HG02759 (cell line): ENCODE measurements around the gene SNX4.
"Not testable (repeated sequence)": the region's sequence is repeated elsewhere in the genome, so short reads cannot be mapped to it uniquely, and the experiment has no call there.

Source experiments
- ATAC-seq: cut with Tn5 transposase; IDR thresholded peaks from one replicate; pipeline ENCODE4 v1.9.1; 2021; ENCODE audit warnings: mild to moderate bottlenecking, moderate library complexity; ENCODE audit not compliant: unreplicated experiment

Gene SNX4

GRCh38 chr3:125519678-125520562, at the start of gene SNX4:
Gene SNX4, minus strand, starts transcription at chr3:125520202. Its CDS starts 30 bp downstream, at chr3:125520172.
- peak; percentile 89 for ATAC-seq

DNA sequence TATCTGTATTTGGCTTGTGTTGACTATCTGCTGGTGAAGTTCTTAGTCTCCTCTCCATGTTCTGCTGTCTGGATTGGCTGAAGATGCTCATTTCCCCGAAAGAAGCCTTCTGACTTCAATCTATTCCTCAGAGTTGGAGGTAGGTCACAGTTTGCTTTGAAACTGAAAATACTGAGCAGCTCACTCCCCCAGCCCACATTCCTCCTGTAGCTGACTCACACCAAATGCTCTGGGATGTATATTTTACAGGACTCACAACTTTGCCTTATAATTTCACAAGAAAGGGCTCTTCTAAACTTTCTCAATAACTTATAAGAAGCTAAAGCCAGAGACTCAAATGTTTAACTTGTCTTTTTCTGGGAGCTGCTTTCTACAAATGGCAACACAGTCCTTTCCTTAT, 36.3 kb upstream of the SNX4 start:
- no peak for ATAC-seq

DNA sequence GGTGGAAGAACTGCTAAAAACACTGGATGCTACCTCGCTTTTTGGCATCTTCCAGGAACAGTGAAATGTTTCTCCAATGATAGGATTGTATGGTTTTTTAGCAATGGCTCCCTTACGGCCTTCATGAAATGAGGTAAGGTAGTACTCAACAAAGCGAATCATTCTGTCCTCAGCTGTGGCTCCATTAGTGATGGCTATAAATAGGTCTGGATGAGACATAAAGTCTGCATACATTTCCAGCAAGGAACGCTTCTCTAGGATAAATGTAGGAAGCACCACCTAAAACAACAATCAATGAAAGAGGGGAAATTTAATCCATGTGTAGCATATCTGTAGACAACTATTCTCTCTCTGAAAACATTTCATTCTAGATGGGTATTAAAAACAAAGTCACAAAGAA, 32.4 kb upstream of the SNX4 start:
- no peak for ATAC-seq

- ATAC-seq: no peak
These were observed 8.9 kb upstream of the SNX4 start for GRCh38 chr3:125528920-125529319.

DNA sequence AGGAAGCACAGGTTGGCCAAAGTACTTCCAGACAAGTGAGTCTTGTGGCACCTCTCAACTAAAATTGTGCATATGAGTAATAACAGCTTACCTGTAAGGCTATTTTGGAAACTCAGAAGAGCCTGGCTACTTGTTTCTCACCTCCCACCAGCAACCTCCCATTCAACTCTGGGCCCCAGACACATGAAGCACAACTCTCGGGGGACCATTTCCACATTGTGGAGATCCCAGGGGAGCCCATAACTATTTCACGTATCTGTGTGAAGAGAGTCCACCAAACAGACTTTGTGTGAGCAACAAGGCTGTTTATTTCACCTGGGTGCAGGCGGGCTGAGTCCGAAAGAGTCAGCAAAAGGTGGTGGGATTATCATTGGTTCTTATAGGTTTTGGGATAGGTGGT, 5.2 kb upstream of the SNX4 start:
- ATAC-seq: no peak

DNA sequence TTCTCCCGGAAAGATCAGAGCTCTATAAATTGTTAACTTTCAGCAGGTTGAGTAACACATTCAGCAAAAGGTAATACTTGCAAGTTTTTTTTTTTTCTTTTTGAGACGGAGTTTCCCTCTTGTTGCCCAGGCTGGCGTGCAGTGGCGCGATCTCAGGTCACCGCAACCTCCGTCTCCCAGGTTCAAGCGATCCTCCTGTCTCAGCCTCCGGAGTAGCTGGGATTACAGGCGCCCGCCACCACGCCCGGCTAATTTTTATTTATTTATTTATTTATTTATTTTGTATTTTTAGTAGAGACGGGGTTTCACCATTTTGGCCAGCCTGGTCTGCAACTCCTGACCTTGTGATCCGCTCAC, 539 bp upstream of the SNX4 start:
- ATAC-seq: not testable (repeated sequence)

DNA sequence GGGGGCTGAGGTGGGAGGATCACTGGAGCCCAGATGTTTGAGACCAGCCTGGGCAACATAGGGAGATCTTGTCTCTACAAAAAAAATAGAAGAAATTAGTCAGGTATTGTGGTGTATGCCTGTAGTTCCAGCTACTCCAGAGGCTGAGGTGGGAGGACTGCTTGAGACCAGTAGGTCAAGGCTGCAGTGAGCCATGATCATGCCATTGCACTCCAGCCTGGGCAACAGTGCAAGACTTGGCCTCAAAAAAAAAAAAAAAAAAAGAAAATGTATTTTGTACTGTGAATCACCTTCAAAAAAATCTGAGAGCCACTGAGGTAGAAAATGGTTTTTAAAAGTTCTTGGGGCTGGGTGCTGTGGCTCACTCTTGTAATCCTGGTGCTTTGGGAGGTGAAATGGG, 4.6 kb downstream of the SNX4 start:
- no peak for ATAC-seq

DNA sequence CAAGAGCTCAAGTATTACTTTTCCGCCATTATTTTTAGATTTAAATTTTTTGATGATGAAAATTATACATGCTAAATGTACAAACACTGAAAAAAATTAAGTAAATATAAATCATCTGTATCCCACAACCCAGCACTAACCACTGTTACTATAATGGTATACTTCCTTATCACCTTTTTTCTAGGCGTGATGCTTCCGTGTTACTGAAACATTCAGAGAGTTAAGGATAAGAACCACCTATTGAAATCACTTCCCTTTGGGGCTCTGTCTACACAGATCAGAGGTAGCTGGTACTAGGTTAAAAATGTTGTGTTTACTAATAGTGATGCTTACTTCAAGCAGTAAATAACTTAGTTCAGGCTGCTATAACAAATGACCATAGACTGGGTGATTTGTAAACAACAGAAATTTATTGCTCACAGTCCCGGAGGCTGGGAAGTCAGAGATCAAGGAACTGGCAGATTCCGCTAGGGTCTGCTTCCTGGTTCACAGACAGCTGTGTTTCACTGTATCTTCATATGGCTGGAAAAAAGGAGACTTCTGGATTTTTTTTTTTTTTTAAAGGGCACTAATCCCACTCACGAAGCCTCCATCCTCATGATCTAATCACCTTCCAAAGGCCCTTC, 6.4 kb downstream of the SNX4 start:
- no peak for ATAC-seq

DNA sequence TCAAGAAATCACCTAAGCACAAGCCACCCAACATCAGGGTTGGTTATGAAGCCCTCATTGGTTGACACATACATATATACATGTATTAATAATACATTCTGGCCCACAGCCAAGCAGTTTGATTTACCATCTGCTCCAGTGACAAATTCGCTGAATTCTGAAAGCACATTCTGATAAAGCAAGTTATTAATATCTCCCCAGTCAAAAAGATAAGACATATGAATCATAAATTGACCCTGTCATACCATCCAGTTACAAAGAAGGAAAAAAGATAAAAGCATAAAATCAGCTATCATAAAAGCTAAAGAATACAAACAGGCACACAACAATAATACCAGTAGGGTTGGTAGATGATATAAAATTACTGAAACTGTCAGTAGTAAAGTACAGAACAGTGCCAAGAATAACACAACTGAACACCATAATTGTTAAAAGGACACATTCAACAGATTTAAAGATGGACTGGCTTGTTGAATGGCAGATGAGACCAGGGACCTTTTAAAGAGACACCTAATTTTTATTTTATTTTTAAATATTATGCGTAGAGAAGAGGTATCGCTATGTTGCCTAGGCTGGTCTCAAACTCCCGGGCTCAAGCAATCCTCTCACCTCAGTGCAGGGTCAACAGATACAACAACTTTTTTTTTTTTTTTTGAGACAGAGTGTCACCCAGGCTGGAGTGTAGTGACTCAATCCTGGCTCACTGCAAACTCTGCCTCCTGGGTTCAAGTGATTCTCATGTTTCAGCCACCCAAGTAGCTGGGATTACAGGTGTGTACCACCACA, 7.7 kb downstream of the SNX4 start:
- ATAC-seq: no peak

DNA sequence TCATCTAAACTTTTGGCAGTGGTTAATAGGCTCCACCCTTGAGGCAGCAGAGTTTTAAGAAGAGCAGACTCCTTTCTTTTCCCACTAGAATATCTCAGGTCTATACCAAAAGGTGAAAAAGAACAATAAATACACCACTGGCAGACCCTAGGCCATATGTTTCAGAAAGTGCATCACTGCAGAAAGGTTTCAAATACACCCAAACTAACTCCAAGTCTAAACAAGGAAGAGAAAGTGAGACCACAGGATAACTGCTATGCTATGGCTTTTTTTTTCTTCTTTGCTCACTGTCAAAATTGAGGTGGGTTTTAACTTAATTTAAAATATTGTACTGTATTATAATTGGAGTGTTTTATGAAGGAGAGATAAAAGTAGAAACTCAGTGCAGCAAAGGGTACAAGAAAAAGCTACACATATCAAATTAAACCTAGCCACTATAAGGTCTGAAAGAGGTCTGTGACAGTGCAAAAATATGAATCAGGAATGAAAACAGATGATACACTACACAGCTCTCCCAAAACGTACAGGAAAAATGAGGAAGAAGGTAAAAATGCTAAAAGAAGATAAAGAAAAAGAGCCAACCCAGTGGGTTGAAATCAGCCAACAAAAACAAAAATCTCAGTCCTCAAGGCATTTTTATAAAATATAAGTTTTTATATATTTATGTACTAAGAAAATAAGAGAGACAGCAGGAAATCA, 8.4 kb downstream of the SNX4 start:
- no peak for ATAC-seq

DNA sequence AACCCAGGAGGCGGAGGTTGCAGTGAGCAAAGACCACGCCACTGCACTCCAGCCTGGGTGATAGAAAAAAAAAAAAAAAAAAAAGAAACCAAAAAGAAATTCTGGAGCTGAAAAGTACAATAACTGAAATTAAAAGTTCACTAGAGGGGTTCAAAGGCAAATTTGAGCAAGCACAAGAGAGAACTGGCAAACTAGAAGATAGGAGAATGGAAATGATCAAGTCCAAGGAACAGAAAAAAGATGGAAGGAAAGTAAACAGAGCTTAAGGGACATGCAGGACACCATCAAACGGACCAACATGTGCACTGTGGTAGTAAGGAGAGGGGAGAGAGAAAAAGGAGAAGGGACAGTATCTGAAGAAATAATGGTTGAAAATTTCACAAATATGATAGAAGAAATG, 12.9 kb downstream of the SNX4 start:
- no peak for ATAC-seq

DNA sequence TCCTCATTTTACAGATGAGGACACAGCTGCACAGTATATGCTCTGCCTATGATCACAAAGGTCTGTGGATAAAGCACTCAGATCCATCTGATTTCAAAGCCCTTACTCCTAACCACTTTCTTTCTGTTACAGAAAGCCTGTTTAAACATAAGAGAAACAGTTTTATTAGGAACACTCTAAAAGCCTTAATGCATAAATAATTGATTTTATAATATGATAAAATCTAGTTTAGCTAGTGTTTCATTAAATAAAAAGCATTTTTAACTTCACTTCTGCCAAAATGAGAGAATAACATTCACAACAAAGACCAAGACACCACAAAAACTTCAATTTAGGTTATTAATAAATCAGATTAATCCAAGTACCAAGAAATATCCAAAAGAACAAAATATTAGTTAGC, 21.4 kb downstream of the SNX4 start:
- no peak for ATAC-seq

- ATAC-seq: no peak
These were observed 23.3 kb downstream of the SNX4 start for GRCh38 chr3:125496701-125497100.

DNA sequence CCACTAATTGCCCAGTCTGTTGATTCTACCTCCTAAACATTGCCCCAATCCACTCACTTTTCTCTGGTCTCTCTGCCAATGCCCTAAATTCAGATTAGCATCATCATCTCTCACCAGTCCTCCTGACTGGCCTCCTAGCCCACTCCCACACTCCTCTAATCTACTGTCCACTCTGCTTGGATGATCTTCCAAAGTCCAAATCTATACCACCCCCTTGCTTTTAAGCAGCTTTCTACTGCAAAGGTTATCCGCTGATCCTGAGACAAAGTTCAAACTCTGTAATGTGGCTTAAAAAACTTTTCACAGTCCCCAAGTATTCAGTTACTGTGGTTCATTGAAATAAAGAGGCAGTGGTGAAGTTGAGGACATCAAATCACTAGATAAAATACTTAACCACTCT, 37.6 kb downstream of the SNX4 start:
- no peak for ATAC-seq

- ATAC-seq: no peak
These were observed 38.2 kb downstream of the SNX4 start for GRCh38 chr3:125481786-125482185.

- not testable (repeated sequence) for ATAC-seq
These were observed 38.6 kb downstream of the SNX4 start for GRCh38 chr3:125481375-125481759.

DNA sequence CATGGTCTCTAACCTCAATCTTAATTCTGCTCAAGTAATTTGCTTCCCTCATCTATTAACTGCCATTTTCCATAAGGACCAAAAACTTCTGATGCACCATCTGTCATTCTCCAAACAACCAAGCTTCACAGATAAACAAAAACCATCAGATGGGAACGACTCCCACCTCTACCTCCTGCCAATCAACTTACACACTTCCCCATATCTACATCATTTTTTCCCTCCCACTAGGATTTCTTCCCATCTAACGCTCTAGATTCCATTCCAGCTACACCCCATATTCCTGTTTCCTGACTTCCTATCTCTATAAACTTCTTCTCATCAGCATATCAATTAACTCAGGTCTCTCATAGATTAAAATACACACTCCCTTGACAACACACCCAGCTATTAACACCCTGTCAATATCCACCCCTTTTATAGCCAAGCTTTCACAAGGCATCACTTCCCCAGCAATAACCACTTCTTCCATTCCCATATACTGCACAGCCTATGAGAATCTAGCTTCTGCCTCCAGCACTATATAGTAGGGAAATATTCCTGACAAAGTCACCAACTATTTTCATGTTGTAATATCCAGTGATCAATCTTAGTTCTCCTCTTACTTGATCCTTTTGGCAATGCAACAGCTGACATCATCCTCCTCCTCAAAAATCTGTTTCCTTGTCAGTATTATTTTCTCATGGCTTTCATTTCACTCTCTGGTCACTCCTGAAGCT, 39.2 kb downstream of the SNX4 start:
- ATAC-seq: no peak

- ATAC-seq: no peak
These were observed 40.9 kb downstream of the SNX4 start for GRCh38 chr3:125479091-125479490.

- no peak for ATAC-seq
These were observed 41.7 kb downstream of the SNX4 start for GRCh38 chr3:125478326-125478725.

- no peak for ATAC-seq
These were observed 42.3 kb downstream of the SNX4 start for GRCh38 chr3:125477701-125478100.

DNA sequence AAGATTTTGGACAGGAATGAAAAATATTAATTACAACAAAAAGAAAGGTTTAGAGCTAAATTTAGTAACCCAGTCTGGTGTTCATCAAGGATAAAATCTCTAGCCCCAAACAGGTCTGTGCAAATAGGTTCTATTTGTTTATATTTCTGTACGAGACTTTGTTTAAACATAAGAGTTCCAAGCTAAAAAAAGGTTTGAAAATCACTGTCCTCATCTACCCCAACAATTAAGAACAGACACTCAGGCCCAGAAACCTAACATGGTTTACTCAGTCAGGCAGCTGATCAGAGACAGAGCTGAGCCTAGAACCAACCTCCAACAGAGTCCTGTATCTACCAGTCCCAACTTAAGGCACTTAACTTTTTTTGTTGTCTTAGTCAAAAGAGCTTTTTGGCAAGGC, 49.3 kb downstream of the SNX4 start:
- ATAC-seq: no peak
